8988T (cell line): ENCODE measurements around the gene FAF1.
"Not testable (repeated sequence)": the region's sequence is repeated elsewhere in the genome, so short reads cannot be mapped to it uniquely, and the experiment has no call there.

Source experiments
- DNase-seq: peaks from one replicate; pipeline ENCODE4 v3.0.0; 2011

Gene FAF1

DNA sequence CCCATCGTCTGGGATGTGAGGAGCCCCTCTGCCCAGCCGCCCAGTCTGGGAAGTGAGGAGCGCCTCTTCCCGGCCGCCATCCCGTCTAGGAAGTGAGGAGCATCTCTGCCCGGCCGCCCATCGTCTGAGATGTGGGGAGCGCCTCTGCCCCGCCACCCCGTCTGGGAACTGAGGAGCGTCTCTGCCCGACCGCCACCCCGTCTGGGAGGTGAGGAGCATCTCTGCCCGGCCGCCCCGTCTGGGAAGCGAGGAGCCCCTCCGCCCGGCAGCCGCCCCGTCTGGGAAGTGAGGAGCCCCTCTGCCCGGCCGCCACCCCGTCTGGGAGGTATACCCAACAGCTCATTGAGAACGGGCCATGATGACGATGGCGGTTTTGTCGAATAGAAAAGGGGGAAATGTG lies 7.5 kb downstream of the FAF1 start:
- DNase-seq: not testable (repeated sequence)

DNA sequence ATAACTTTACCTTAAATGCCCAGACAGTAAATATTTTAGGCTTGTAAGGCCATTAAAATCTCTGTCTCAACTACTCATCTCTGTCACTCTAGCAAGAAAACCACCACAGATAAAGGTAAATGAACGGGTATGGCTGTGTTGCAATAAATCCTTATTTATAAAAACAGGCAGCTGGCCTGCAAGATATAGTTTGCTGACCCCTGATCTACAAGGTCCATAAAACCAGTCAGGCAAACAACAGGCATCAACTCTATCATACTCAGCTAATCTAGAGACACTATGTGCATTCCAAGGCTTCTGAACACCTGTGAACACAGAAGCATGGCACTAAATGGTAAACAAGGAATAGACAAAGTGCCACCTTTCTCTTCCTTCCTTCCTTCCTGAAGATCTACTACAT lies 9.7 kb downstream of the FAF1 start:
- no peak for DNase-seq

DNA sequence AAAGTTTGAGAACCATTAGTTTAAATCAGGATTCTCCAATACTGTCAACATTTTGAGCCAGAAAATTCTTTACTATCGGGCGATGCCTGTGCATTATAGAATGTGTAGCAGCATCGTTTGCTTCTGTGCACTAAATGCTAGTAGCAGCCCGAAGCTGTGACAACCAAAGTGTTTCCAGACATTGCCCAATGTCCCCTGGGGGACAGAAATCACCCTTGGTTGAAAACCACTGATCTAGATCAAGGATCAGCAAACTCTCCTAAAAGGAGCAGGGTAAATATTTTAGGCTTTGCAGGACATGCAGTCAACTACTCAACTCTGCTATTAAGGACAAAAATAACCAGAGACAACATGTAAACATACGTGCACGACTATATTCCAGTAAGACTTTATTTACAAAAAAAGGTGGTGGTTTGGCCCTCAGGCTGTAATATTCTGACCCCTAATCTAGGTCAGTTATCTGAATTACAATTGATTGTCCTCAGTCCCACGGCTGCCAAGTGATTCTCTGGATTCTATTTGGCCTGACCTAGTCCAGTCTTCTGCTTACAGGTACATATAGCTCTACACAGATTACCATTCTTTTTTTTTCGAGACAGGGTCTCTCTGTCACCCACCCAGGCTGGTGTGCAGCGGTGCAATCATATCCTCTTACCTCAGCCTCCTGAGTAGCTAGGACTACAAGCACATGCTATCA lies 10.6 kb downstream of the FAF1 start:
- no peak for DNase-seq

DNA sequence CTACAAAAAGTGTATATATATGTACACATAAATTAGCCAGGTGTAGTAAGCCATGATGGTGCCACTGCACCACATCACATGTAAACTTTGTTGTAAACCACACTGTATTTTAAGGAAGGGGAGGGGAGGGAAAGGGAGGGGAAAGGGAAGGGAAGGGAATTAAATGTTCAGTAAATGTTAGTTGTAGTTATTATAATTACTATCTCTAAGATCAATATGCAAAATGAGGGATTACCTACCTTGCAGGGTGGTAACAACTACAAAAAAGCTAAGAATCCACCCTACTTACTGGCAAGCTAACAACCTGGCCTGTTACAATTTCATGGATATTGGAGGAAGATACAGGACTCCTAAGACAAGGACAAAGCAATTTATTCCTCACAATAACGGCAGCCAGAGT lies 17.7 kb downstream of the FAF1 start:
- DNase-seq: no peak

DNA sequence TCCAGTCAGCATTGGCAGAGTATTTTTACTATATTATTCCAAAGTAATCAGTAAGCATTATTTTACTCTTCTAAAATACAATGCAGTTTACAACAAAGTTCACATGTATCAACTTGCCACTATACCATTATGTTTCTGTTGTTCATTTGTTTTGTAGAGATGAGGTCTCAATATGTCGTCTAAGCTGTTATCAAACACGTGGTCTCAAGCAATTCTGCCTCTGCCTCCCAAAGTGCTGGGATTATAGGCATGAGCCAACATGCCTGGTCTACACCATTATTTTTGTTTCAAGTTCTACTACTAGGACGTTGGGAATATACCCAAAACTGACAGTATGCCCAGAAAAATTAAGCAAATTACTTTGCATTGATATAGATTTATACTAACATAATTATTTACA lies 19.8 kb downstream of the FAF1 start:
- no peak for DNase-seq

DNA sequence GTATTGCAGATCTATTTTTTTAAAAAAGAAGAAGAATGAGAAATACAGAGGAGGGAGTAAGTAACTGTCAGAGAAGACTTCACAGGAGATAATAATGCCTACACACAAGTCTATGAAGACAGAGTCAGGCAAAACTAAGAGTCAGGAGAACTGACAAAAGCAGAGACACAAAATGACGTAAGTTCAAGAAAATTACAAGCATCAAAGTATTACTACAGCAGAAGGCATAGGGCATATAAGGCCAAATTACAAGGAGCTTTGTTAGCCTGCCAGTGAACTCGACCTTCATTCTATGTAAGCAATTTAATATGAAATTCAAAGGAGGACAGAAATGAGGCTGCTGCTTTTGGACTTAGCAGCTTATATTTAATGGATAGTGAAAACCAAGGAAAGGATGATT lies 23.7 kb downstream of the FAF1 start:
- no peak for DNase-seq

DNA sequence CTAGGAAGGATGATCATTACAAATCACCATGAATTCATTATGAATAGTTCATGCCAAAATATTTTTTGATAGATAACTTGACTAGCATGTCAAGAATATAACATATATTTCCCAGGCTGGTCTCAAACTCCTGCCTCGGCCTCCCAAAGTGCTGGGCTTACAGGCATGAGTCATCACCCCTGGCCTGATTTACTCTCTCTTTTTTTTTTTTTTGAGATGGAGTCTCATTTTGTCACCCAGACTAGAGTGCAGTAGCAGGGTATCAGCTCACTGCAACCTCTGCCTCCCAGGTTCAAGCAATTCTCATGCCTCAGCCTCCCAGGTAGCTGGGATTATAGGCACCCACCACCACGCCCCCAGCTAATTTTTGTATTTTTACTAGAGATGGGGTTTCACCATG lies 24.8 kb downstream of the FAF1 start:
- not testable (repeated sequence) for DNase-seq

DNA sequence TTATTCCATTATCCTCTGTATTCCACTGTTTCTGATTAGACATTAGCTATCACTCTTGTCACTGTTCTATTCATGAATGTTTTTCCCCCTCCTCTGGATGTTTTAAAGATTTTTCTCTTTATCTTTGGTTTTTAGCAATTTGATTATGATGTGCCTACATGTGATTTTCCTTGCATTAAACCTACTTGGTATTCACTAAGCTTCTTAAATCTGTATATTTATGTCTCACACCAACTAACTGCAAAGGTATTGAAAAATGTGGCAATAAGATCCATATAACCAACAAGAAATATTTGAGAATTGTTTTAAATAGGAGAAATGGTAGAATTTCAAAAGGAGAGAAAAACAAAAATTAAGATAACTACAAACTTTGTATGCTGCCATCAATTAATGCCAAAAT lies 25.2 kb downstream of the FAF1 start:
- no peak for DNase-seq

DNA sequence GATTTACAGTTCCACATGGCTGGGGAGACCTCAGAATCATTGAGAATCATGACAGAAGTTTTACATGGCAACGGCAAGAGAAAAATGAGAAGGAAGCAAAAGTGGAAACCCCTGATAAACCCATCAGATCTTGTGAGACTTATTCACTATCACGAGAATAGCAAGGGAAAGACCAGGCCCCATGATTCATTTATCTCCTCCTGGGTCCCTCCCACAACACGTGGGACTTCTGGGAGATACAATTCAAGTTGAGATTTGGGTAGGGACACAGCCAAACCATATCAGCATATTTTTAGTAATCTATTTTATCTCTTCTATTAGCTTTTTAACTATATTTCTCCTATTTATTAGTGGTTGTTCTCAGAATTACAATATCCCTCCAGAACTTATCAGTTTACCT lies 26.3 kb downstream of the FAF1 start:
- DNase-seq: not testable (repeated sequence)

DNA sequence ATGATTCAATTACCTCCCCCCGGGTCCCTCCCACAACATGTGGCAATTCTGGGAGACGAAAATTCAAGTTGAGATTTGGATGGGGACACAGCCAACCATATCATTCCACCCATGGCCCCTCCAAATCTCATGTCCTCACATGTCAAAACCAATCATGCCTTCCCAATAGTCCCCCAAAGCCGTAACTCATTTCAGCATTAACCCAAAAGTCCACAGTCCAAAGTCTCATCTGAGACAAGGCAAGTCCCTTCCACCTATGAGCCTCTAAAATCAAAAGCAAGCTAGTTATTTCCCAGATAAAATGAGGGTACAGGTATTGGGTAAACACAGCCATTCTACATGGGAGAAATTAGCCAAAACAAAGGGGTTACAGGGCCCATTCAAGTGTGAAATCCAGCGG lies 28.0 kb downstream of the FAF1 start:
- not testable (repeated sequence) for DNase-seq

DNA sequence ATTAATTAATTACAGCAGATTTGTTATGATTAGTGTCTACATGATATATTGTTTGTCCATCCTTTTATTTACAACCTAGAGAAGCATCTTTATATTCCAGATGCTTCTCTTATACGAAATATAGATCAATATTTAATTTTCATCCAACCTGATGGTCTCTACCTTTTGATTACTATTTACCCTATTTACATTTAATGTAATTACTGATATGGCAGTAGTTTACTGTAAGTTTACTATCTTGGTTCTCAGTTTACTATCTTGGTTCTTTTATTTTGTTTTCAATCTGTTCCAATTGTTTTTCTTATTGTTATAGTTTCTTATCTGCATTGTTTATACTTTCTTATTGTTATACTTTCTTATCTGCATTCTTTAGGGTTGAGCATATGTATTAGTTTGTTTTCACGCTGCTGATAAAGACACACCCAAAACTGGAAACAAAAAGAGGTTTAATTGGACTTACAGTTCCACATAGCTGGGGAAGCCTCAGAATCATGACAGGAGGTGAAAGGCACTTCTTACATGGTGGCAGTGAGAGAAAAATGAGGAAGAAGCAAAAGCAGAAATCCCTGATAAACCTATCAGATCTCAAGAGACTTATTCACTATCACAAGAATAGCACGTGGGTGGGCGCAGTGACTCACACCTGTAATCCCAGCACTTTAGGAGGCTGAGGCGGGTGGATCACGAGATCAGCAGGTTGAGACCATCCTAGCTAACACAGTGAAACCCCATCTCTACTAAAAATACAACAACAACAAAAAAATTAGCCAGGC lies 28.9 kb downstream of the FAF1 start:
- DNase-seq: no peak

DNA sequence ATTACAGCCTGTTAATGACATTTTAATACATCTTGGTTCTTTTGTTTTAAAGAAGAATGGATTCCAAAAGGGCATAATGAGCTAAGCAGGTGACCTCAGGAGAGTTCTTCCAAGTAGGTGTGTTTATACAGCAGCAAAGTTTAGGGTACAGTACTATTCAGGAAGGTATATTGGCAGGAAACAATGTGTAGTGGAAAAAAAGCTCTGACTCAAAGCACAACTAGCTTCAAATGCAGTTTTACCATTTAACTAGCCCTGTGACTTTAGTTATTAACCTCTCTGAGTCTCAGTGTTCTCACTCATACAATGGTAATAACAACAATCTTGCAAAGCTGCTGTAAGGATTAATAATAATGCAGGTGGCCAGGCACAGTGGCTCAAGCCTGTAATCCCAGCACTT lies 29.9 kb downstream of the FAF1 start:
- no peak for DNase-seq

DNA sequence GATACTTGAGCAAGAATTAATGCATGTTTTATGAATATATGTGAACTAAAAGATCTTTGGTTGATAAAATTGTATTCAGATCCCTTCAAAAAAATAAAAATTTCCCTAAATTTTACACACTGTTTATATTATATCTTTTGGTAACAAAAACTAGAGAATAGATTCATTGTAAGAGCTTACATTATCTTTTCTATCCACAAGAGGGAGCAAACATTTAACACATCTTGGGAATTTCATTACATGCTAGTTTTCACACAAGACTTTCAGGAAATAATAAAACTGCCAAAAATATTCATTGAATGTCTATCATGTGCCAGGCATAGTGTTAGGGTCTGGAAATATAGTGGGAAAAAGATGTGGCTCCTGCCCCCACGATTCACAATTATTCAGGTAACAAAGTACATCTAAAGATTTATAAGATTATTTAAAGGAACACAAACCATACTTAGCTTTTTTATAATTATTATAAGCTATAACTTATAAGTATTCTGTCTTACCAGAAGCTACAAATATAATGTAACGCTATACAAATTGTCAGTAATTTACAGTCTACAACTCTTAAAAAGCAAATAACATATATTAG lies 30.6 kb downstream of the FAF1 start:
- DNase-seq: no peak

DNA sequence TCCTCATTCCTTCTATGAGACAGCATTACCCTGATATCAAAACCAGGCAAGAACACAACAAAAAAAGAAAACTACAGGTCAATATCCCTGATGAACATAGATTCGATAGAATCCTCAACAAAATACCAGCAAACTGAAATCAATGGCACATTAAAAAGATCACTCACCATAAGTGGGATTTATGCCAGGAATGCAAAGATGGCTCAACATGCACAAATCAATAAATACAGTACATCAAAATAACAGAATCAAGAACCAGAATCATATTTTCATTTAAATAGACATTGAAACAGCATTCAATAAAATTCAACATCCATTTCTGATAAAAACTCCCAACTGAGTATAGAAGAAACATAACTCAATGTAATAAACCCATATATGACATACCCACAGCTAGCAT lies 36.5 kb downstream of the FAF1 start:
- no peak for DNase-seq

DNA sequence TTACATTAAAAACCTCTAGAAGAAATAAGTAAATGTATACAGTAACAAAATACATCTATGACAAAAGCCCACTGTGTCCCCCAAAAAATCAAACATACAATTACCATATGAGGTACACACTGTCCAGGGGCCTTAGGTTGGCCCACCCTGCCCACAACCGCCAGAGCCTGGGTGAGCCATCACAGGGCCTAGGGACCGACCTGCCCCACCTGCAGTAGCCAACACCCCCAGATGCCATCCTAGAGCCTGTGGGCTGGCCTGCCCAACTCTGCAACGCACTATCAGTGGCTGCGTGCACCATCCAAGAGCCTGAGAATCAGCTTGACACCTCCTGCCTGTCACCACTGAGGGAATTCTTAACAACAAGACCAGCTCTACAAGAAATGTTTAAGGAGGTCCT lies 39.0 kb downstream of the FAF1 start:
- DNase-seq: no peak

DNA sequence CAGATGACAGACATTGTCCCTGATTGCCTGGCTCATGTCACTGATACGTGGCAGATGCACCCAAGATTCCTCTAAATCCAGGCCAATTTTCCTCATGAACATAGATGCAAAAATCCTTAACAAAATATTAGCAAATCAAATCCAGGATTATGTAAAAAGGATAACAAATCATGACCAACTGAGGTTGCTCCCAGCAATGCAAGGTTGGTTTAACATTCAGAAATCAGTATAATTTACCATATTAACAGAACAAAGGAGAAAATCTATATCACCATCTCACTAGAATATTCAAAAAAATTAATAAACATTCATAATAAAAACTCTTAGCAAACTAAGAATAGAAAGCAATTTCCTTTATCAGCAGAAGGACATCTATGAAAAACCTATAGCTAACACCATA lies 39.7 kb downstream of the FAF1 start:
- DNase-seq: no peak

DNA sequence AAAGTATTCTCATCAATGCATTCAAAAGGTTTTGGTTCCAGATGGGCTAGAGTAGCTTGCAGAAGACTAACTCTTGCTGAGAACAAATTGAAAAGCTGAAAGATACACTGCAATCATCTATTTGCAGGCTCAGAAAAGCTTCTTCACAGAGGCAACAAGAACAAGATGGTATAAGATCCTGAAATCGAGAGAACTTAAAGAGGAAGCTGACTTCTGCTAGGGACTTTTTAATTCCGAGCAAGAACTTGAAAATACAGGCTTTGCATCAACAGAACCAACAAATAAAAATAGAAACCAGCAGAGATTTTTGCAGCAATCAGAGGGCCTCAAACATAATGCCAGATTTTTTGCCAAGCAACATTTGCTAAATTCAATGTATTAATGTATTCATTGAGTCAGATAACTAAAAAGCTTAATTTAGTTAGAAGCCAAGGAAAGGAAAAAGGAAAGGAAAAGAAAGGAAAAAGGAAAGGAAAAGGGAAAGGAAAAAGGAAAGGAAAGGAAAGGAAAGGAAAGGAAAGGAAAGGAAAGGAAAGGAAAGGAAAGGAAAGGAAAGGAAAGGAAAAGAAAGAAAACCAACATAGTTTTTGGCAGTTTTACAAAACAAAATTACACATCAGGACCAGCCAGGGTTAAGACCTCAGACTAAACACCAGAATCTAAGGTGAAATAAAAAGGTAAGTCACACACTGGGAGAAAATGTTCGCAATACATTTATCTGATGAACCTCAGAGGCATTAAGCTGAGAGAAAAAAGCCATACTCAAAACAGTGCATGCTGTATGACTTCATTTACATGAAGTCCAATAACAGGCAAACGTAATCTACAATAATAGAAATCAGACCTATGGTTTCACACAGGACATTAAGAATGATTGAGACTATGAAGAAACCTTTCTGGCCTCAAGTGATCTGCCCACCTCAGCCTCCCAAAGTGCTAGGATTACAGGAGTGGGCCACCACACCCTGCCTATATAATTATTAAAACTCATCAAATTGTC lies 42.6 kb downstream of the FAF1 start:
- DNase-seq: no peak

DNA sequence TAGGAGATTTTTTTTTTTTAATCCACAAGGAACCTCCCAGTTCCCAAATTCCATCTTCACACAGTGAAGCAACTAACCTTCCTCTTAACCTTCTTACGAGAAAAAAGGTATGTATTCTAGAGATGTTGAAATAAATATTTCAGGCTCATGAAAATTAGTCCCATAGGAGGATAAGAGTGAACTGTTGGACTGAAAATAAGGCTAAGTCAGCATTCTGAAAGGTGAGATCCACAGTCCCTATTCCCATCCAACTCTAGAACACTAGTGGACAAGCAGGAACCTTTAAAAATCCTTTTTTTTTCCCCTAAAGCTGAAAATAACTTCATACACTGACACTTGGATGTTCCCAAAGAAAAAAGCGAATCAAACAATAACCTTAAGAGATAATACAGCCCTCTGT lies 44.4 kb downstream of the FAF1 start:
- DNase-seq: no peak

DNA sequence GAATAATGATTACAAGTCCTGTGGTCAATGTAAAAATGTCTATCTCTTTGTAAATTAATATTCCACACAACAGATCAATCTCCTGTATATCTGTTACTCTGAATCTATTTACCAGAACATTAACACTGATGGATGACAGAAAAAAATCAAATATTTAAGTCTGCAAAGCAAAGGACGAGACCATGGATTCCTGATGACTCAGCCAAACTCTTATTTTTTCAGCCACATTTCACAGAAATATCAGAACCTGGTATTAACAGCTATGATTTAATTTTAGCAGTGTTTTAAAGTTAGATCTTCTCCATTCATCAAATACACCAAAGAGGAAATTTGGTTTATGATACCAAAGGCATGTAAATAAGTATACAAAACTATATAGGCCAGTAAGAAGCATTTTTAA lies 46.1 kb downstream of the FAF1 start:
- DNase-seq: no peak

DNA sequence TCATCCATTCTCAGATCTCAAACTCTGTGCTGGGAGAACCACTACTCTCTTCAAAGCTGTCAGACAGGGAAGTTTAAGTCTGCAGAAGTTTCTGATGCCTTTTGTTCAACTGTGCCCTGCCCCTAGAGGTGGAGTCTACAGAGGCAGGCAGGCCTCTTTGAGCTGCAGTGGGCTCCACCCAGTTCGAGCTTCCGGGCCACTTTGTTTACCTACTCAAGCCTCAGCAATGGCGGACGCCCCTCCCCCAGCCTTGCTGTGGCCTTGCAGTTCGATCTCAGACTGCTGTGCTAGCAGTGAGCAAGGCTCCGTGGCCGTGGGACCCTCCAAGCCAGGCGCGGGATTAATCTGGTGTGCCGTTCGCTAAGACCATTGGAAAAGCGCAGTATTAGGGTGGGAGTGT lies 49.7 kb downstream of the FAF1 start:
- DNase-seq: not testable (repeated sequence)

DNA sequence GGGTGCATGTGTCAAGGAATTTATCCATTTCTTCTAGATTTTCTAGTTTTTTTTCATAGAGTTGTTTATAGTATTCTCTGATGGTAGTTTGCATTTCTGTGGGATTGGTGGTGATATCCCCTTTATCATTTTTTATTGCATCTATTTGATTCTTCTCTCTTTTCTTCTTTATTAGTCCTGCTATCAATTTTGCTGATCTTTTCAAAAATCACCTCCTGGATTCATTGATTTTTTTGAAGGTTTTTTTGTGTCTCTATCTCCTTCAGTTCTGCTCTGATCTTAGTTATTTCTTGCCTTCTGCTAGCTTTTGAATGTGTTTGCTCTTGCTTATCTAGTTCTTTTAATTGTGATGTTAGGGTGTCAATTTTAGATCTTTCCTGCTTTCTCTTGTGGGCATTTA lies 52.5 kb downstream of the FAF1 start:
- not testable (repeated sequence) for DNase-seq

DNA sequence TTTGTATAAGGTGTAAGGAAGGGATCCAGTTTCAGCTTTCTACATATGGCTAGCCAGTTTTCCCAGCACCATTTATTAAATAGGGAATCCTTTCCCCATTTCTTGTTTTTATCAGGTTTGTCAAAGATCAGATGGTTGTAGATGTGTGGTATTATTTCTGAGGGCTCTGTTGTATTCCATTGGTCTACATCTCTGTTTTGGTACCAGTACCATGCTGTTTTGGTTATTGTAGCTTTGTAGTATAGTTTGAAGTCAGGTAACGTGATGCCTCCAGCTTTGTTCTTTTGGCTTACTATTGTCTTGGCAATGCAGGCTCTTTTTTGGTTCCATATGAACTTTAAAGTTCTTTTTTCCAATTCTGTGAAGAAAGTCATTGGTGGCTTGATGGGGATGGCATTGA lies 54.0 kb downstream of the FAF1 start:
- DNase-seq: not testable (repeated sequence)

DNA sequence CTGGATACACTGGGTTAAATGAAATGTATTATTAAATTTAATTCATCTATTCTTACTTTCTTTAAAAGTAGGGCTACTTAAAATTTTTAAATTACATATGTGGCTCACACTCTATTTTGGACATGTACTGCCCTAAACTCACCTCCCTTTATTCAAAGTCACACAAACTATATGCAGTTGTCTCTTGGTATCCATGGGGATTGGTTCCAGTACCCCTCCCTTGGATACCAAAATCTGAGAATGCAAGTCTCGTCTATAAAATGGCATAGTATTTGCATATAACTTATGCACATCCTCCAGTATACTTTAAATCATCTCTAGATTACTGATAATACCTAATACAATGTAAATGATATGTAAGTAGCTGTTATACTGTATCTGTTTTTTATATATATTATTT lies 57.6 kb downstream of the FAF1 start:
- no peak for DNase-seq
